H1 (cell line): ENCODE measurements around the gene AKIRIN1. TPM values are rescaled to one million over a fixed set of nuclear protein-coding genes. Genes with fewer than 3 reads are reported as not detected.

Experiments
- CTCF ChIA-PET: fragments of 300-600 bp; sonication (Branson Sonifier 250); formaldehyde crosslinking; loops from one replicate; lab custom pipeline; 2021; ENCODE audit not compliant: partially characterized antibody; lab: Charles Lee
- POLR2A ChIA-PET: fragments of 300-600 bp; sonication (Branson Sonifier 250); formaldehyde crosslinking; loops from one replicate; lab custom pipeline; 2021; ENCODE audit warnings: inconsistent platforms; ENCODE audit not compliant: partially characterized antibody; lab: Charles Lee
- DNase-seq, 2 experiments: peaks; one replicate each; pipeline versions ENCODE4 v3.0.0 to v3.0.0-alpha.2; 2010 to 2022; ENCODE audit warnings: low spot score in 2 of 2, low read depth in 1 of 2, mixed read lengths in 1 of 2
- FAIRE-seq: peaks from 2 replicates; lab custom pipeline; 2011; peaks lifted over from hg19 to GRCh38; lab: Jason Lieb, UNC
- H2AFZ ChIP-seq: 2 replicates; pipeline ENCODE4 v1.8.1; 2012; ENCODE audit warnings: low read length, inconsistent platforms
- H2AK5ac ChIP-seq: 2 replicates; pipeline ENCODE4 v1.6.1; 2013; ENCODE audit warnings: low read depth, low read length
- H2BK120ac ChIP-seq: replicated peaks from 2 replicates; pipeline ENCODE3; 2013; ENCODE audit warnings: low read depth, low read length, inconsistent platforms
- H2BK12ac ChIP-seq: 2 replicates; pipeline ENCODE4 v1.6.1; 2013; ENCODE audit warnings: low read depth, low read length
- H2BK15ac ChIP-seq: 2 replicates; pipeline ENCODE4 v1.6.1; 2013; ENCODE audit warnings: low read length
- H2BK20ac ChIP-seq: 2 replicates; pipeline ENCODE4 v1.6.1; 2013; ENCODE audit warnings: low read length
- H2BK5ac ChIP-seq: 2 replicates; pipeline ENCODE4 v1.6.1; 2013; ENCODE audit warnings: low read depth, low read length
- H3K14ac ChIP-seq: 2 replicates; pipeline ENCODE4 v1.6.1; 2013; ENCODE audit warnings: inconsistent platforms; ENCODE audit not compliant: insufficient read length
- H3K18ac ChIP-seq: 2 replicates; pipeline ENCODE4 v1.6.1; 2013; ENCODE audit warnings: low read length; ENCODE audit errors: extremely low read depth
- H3K23ac ChIP-seq: 2 replicates; pipeline ENCODE4 v1.6.1; 2013; ENCODE audit warnings: inconsistent platforms; ENCODE audit not compliant: insufficient read length
- H3K23me2 ChIP-seq: 2 replicates; pipeline ENCODE4 v1.6.1; 2013; ENCODE audit warnings: low read depth, low read length
- H3K27ac ChIP-seq: 2 replicates; pipeline ENCODE4 v1.6.1; 2011; ENCODE audit warnings: low read depth, low read length, inconsistent platforms
- H3K27me3 ChIP-seq, 4 experiments: replicated peaks in 1 of 4; 1 replicate in 1 of 4; 2 replicates in 3 of 4; pipeline versions ENCODE4 v1.6.1 to v1.8.1; 2011 to 2013; ENCODE audit warnings: low read length in 3 of 4, mild to moderate bottlenecking in 3 of 4, inconsistent platforms in 2 of 4, mixed read lengths in 2 of 4, moderate library complexity in 1 of 4; ENCODE audit not compliant: control insufficient read depth in 3 of 4, insufficient read depth in 3 of 4; ENCODE audit errors: extremely low read depth in 1 of 4
- H3K36me3 ChIP-seq, 4 experiments: 2 replicates each; pipeline versions ENCODE4 v1.6.1 to v1.8.1; 2011 to 2013; ENCODE audit warnings: mild to moderate bottlenecking in 4 of 4, low read length in 3 of 4, moderate library complexity in 2 of 4, control low read depth in 1 of 4, inconsistent platforms in 1 of 4; ENCODE audit not compliant: insufficient read depth in 4 of 4, control insufficient read depth in 2 of 4
- H3K4ac ChIP-seq: replicated peaks from 2 replicates; pipeline ENCODE3; 2013; ENCODE audit warnings: low read length, low read depth, mixed read lengths, inconsistent platforms; ENCODE audit not compliant: insufficient read length
- H3K4me1 ChIP-seq, 4 experiments: replicated peaks in 1 of 4; 1 replicate in 1 of 4; 2 replicates in 3 of 4; pipeline versions ENCODE4 v1.6.1 to v1.8.1; 2011 to 2013; ENCODE audit warnings: low read length in 3 of 4, inconsistent platforms in 2 of 4, mixed read lengths in 1 of 4; ENCODE audit not compliant: insufficient read depth in 4 of 4, control insufficient read depth in 3 of 4
- H3K4me2 ChIP-seq, 2 experiments: 2 replicates each; pipeline versions ENCODE4 v1.6.1 to v1.8.1; 2011 to 2013; ENCODE audit warnings: low read depth in 2 of 2, low read length in 2 of 2, control low read depth in 1 of 2, inconsistent platforms in 1 of 2, mild to moderate bottlenecking in 1 of 2; ENCODE audit not compliant: insufficient read depth in 1 of 2
- H3K4me3 ChIP-seq, 4 experiments: fragments of 200-600, 300-600 bp in 1 of 4; sonication (generic), shearing (Covaris generic), sonication (Bioruptor Twin) in 1 of 4; 2 replicates each; pipeline versions ENCODE4 v1.5.1 to v1.8.1; 2011 to 2016; ENCODE audit warnings: low read length in 4 of 4, low read depth in 3 of 4, control low read depth in 2 of 4, inconsistent platforms in 2 of 4, mild to moderate bottlenecking in 2 of 4, mixed read lengths in 1 of 4, moderate library complexity in 1 of 4; ENCODE audit not compliant: insufficient read depth in 2 of 4; ENCODE audit errors: extremely low read depth in 1 of 4
- H3K56ac ChIP-seq: replicated peaks from 2 replicates; pipeline ENCODE3; 2013; ENCODE audit warnings: low read depth, mild to moderate bottlenecking, mixed read lengths, low read length, inconsistent platforms; ENCODE audit not compliant: insufficient read length
- H3K79me1 ChIP-seq: 2 replicates; pipeline ENCODE4 v1.6.1; 2013; ENCODE audit warnings: low read depth, low read length, control low read depth
- H3K79me2 ChIP-seq, 2 experiments: 2 replicates each; pipeline versions ENCODE4 v1.6.1 to v1.8.1; 2012 to 2013; ENCODE audit warnings: low read length in 2 of 2, mild to moderate bottlenecking in 2 of 2, inconsistent platforms in 1 of 2; ENCODE audit not compliant: insufficient read depth in 2 of 2, control insufficient read depth in 1 of 2
- H3K9ac ChIP-seq, 4 experiments: replicated peaks in 1 of 4; 1 replicate in 1 of 4; 2 replicates in 3 of 4; pipeline versions ENCODE4 v1.6.1 to v1.8.1; 2011 to 2013; ENCODE audit warnings: low read depth in 3 of 4, low read length in 3 of 4, control low read depth in 2 of 4, mild to moderate bottlenecking in 2 of 4, moderate library complexity in 2 of 4, inconsistent platforms in 1 of 4; ENCODE audit errors: extremely low read depth in 1 of 4
- H3K9me3 ChIP-seq, 2 experiments: 2 replicates each; pipeline versions ENCODE4 v1.6.1 to v1.8.1; 2012 to 2013; ENCODE audit warnings: mild to moderate bottlenecking in 2 of 2, moderate library complexity in 2 of 2, control low read depth in 1 of 2, inconsistent platforms in 1 of 2, low read depth in 1 of 2, low read length in 1 of 2, mixed read lengths in 1 of 2; ENCODE audit not compliant: insufficient read depth in 2 of 2
- H4K20me1 ChIP-seq, 2 experiments: replicated peaks in 1 of 2; 2 replicates each; pipeline versions ENCODE3 to v1.8.1; 2011 to 2013; ENCODE audit warnings: inconsistent platforms in 2 of 2, low read length in 2 of 2, mild to moderate bottlenecking in 1 of 2; ENCODE audit not compliant: insufficient read depth in 2 of 2, control insufficient read depth in 1 of 2
- H4K5ac ChIP-seq: 2 replicates; pipeline ENCODE4 v1.6.1; 2013; ENCODE audit warnings: low read length, low read depth, mixed read lengths, inconsistent platforms; ENCODE audit not compliant: insufficient read length
- H4K8ac ChIP-seq: 2 replicates; pipeline ENCODE4 v1.8.0; 2013; ENCODE audit warnings: mild to moderate bottlenecking, moderate library complexity, low read length, inconsistent platforms; ENCODE audit not compliant: insufficient read depth; ENCODE audit errors: extremely low read depth
- H4K91ac ChIP-seq: replicated peaks from 2 replicates; pipeline ENCODE3; 2013; ENCODE audit warnings: low read length, mixed read lengths, inconsistent platforms; ENCODE audit not compliant: insufficient read length
- ATF3 ChIP-seq: IDR thresholded peaks from 2 replicates; pipeline ENCODE4 v1.6.1; 2011; ENCODE audit warnings: low read depth, mild to moderate bottlenecking, low read length; ENCODE audit not compliant: insufficient read depth
- BCL11A ChIP-seq, 2 experiments: IDR thresholded peaks; one replicate each; pipeline ENCODE4 v1.6.1; 2011; ENCODE audit warnings: low read depth in 2 of 2, low read length in 2 of 2, mild to moderate bottlenecking in 2 of 2
- FOSL1 ChIP-seq: IDR thresholded peaks from 2 replicates; pipeline ENCODE4 v1.6.1; 2011; ENCODE audit warnings: mild to moderate bottlenecking, low read depth, low read length, moderate library complexity; ENCODE audit not compliant: insufficient read depth
- NRF1 ChIP-seq: IDR thresholded peaks from 2 replicates; pipeline ENCODE4 v1.6.1; 2011; ENCODE audit warnings: mild to moderate bottlenecking, low read depth, low read length, improper control_type of control experiment
- POLR2A ChIP-seq, 2 experiments: IDR thresholded peaks; 1 replicate in 1 of 2; 2 replicates in 1 of 2; pipeline ENCODE4 v1.6.1; 2011; ENCODE audit warnings: low read depth in 2 of 2, low read length in 2 of 2, mild to moderate bottlenecking in 2 of 2; ENCODE audit errors: control extremely low read depth in 1 of 2
- RXRA ChIP-seq: IDR thresholded peaks from 2 replicates; pipeline ENCODE4 v1.6.1; 2011; ENCODE audit warnings: low read depth, mild to moderate bottlenecking, low read length, moderate library complexity; ENCODE audit not compliant: insufficient read depth
- SAP30 ChIP-seq: fragments of 300-600 bp; sonication (generic); IDR thresholded peaks from 2 replicates; pipeline ENCODE4 v1.7.1; 2012; ENCODE audit warnings: low read length, moderate library complexity, mild to moderate bottlenecking, inconsistent platforms; ENCODE audit not compliant: insufficient read depth, insufficient replicate concordance
- SIRT6 ChIP-seq: IDR thresholded peaks from one replicate; pipeline ENCODE4 v1.7.1; 2012; ENCODE audit warnings: low read length, inconsistent platforms
- SIX5 ChIP-seq: IDR thresholded peaks from 2 replicates; pipeline ENCODE4 v1.6.1; 2011; ENCODE audit warnings: mild to moderate bottlenecking, low read depth, low read length
- SP2 ChIP-seq: IDR thresholded peaks from 2 replicates; pipeline ENCODE4 v1.6.1; 2012; ENCODE audit warnings: mild to moderate bottlenecking, low read length, inconsistent platforms
- TEAD4 ChIP-seq: IDR thresholded peaks from 2 replicates; pipeline ENCODE4 v1.6.1; 2012; ENCODE audit warnings: low read depth, low read length, inconsistent platforms, mixed read lengths
- ZNF274 ChIP-seq: IDR thresholded peaks from 2 replicates; pipeline ENCODE4 v1.7.0; 2012; ENCODE audit warnings: low read length, borderline replicate concordance; ENCODE audit errors: extremely low read depth
- WGBS, 2 experiments: shearing (Covaris generic) in 1 of 2; methylation state at CpG; one replicate each; pipeline versions ENCODE4 v1.1.6 to v1.1.7; 2013 to 2015; ENCODE audit warnings: low lambda C conversion rate in 2 of 2, mixed read lengths in 2 of 2, inconsistent platforms in 1 of 2, low coverage in 1 of 2, missing lambda C conversion rate in 1 of 2; ENCODE audit not compliant: insufficient replicate concordance in 2 of 2, insufficient coverage in 1 of 2, insufficient read length in 1 of 2; ENCODE audit errors: extremely low coverage in 1 of 2, missing lambda C conversion rate in 1 of 2; 5-methylcytosine and 5-hydroxymethylcytosine counted together
- polyA plus RNA-seq, 7 experiments: library from polyadenylated mRNA; depleted of rRNA in 3 of 7; stranded (reverse) in 5 of 7; unstranded in 2 of 7; fragments of >200 nt in 5 of 7; fragments of 200-250 nt in 2 of 7; gene quantifications; 1 replicate in 5 of 7; 2 replicates in 1 of 7; 4 replicates in 1 of 7; pipeline versions ENCODE4 v1.2.1 to v1.2.3, GENCODE V29; 2011 to 2013; ENCODE audit warnings: missing spikeins in 2 of 7, mixed read lengths in 2 of 7
- total RNA-seq: library from RNA; stranded (reverse); fragmentation: NEBNext Ultra II Directional; extraction: Animal tissue kit (Norgen Biotek cat#: 25700); gene quantifications from 2 replicates; pipeline ENCODE4 v1.2.1, GENCODE V29; 2021

AKIRIN1 gene
- total and polyA plus RNA-seq, 2 of the 8 experiments (the other 6 are each of a cell fraction or from before 2014, with no cell fraction given) = 148 to 236 TPM

- H4K91ac ChIP-seq = no peak overlapping the region
- H2AK5ac ChIP-seq = no peak overlapping the region
- ChIA-PET CTCF (interaction anchor here (1.2 to 3.1 kb wide), 2 partner anchors 13 to 18 kb away, joined by 5 to 11 read pairs; no protein-coding TSS in a partner anchor), POLR2A (interaction anchor here (0.8 to 1.1 kb wide), 3 partner anchors 23 to 54 kb away, joined by 3 read pairs; no protein-coding TSS in a partner anchor)
- H2BK12ac ChIP-seq = no peak overlapping the region
- no peak overlapping the region for H2BK120ac ChIP-seq
- no peak overlapping the region for H3K4me3 ChIP-seq
- no peaks in the 10 kb centered on the region for H3K79me2 ChIP-seq
- no peak overlapping the region for H4K5ac ChIP-seq
- no peak overlapping the region for H2BK20ac ChIP-seq
- no peak overlapping the region for H2BK15ac ChIP-seq
- H2BK5ac ChIP-seq = no peak overlapping the region
- TF ChIP-seq SIX5 (no peak), ZNF274 (no peak), FOSL1 (no peak), SP2 (no peak), ATF3 (no peak), BCL11A (IDR thresholded peaks at IDR 0.05; ENCODE audit: low read depth in 2 of 2, low read length in 2 of 2) (no peak), TEAD4 (no peak), NRF1 (no peak), RXRA (no peak), POLR2A (IDR thresholded peaks at IDR 0.05; ENCODE audit: control extremely low read depth in 1 of 2, low read depth in 2 of 2, low read length in 2 of 2) (no peak), SAP30 (no peak), SIRT6 (no peak)
- H3K79me1 ChIP-seq = no peaks in the 10 kb centered on the region
- no peak overlapping the region for H3K4me2 ChIP-seq
- no peak overlapping the region for H3K9ac ChIP-seq
- no peak overlapping the region for H3K23ac ChIP-seq
- H3K14ac ChIP-seq = no peak overlapping the region
- no peak overlapping the region for H3K4ac ChIP-seq
- no peaks in the 10 kb centered on the region for H3K9me3 ChIP-seq
- no peak overlapping the region for H2AFZ ChIP-seq
- FAIRE-seq (no peak), DNase-seq (no peak)
- H3K18ac ChIP-seq = no peak overlapping the region
- H3K4me1 ChIP-seq = peaks cover 0 to 7% (median 0%) of the 10 kb centered on the region in 4 experiments; a peak in 3 of 7 replicates
- H3K56ac ChIP-seq = no peak overlapping the region
- no peaks in the 10 kb centered on the region for H4K20me1 ChIP-seq
- 84% methylated on average over 2 of the region's 2 CpGs; no CpG with 5 or more reads in 1 of the 2 experiments for WGBS, 2 experiments
- no peak overlapping the region for H3K27ac ChIP-seq
- no peaks in the 10 kb centered on the region for H3K36me3 ChIP-seq
- H3K23me2 ChIP-seq = no peaks in the 10 kb centered on the region
- no peaks in the 10 kb centered on the region for H3K27me3 ChIP-seq
- H4K8ac ChIP-seq = no peak overlapping the region
Measured at GRCh38 chr1:38950553-38950952, 40.5 kb upstream of the AKIRIN1 start.
